HepG2 (cell line): ENCODE results near the gene C22orf31.

Experiments used
- ATF7 ChIP-seq, 2 experiments: fragments of 450-650 bp in 1 of 2; sonication (generic) in 1 of 2; formaldehyde crosslinking in 1 of 2; IDR thresholded peaks; 2 replicates each; pipeline versions ENCODE4 v1.4.0 to v1.6.1; 2016 to 2020; ENCODE audit warnings: antibody characterized with exemption in 1 of 2, mild to moderate bottlenecking in 1 of 2, missing genetic modification reagents in 1 of 2
- CEBPB ChIP-seq: IDR thresholded peaks from 2 replicates; pipeline ENCODE4 v1.6.1; 2011; ENCODE audit warnings: low read depth, low read length, improper control_type of control experiment, borderline replicate concordance
- CTCF ChIP-seq: sonication (generic); formaldehyde crosslinking; IDR thresholded peaks from 2 replicates; pipeline ENCODE4 v1.5.0; 2020; ENCODE audit warnings: mild to moderate bottlenecking, missing genetic modification reagents, moderate library complexity
- EZH2 ChIP-seq: conservative IDR thresholded peaks from 2 replicates; pipeline ENCODE4 v1.6.1; 2012; ENCODE audit warnings: mild to moderate bottlenecking, low read depth, low read length, moderate library complexity
- HBP1 ChIP-seq: IDR thresholded peaks from 2 replicates; pipeline ENCODE4 v1.6.1; 2016; ENCODE audit warnings: low read depth, control low read depth
- HDAC1 ChIP-seq: sonication (generic); formaldehyde crosslinking; IDR thresholded peaks from 2 replicates; pipeline ENCODE4 v1.5.1; 2020; ENCODE audit warnings: mild to moderate bottlenecking, missing genetic modification reagents
- KAT2B ChIP-seq: fragments of 150-350 bp; IDR thresholded peaks from 2 replicates; pipeline ENCODE4 v1.6.1; 2014; ENCODE audit warnings: low read depth, low read length, borderline replicate concordance
- MAZ ChIP-seq, 2 experiments: sonication (generic) in 1 of 2; formaldehyde crosslinking in 1 of 2; IDR thresholded peaks; 2 replicates each; pipeline versions ENCODE4 v1.5.0 to v1.6.1; 2012 to 2020; ENCODE audit warnings: low read depth in 2 of 2, mild to moderate bottlenecking in 2 of 2, borderline replicate concordance in 1 of 2, improper control_type of control experiment in 1 of 2, low read length in 1 of 2, missing genetic modification reagents in 1 of 2, moderate library complexity in 1 of 2
- NR2C2 ChIP-seq: sonication (generic); formaldehyde crosslinking; IDR thresholded peaks from 2 replicates; pipeline ENCODE4 v1.4.0; 2020; ENCODE audit warnings: missing genetic modification reagents, mild to moderate bottlenecking, moderate library complexity, borderline replicate concordance
- POLR2A ChIP-seq, 2 experiments: IDR thresholded peaks; 2 replicates each; pipeline ENCODE4 v1.6.1; 2011; ENCODE audit warnings: low read depth in 2 of 2, low read length in 2 of 2, mild to moderate bottlenecking in 1 of 2, moderate library complexity in 1 of 2; ENCODE audit not compliant: insufficient read depth in 1 of 2
- PRDM10 ChIP-seq: sonication (generic); formaldehyde crosslinking; IDR thresholded peaks from 2 replicates; pipeline ENCODE4 v1.4.0; 2020; ENCODE audit warnings: low read depth, missing genetic modification reagents
- ZNF652 ChIP-seq: IDR thresholded peaks from 2 replicates; pipeline ENCODE4 v1.6.1; 2016; ENCODE audit warnings: low read depth, borderline replicate concordance

- no peak for TF ChIP-seq HDAC1 (CRISPR knock-in tag)
- no peak for TF ChIP-seq MAZ (IDR thresholded peaks at IDR 0.05; ENCODE audit: borderline replicate concordance, low read depth, low read length)
- TF ChIP-seq MAZ (CRISPR knock-in tag; IDR thresholded peaks at IDR 0.05; ENCODE audit: low read depth), result no peak
- no peak for TF ChIP-seq ATF7 (IDR thresholded peaks at IDR 0.05)
- no peak for TF ChIP-seq ATF7 (CRISPR knock-in tag; IDR thresholded peaks at IDR 0.05)
- TF ChIP-seq KAT2B, result no peak
- 0 out of 4 replicates have a peak, but pooled peaks of 1 of the 2 experiments have one; percentile 6 for TF ChIP-seq POLR2A (IDR thresholded peaks at IDR 0.05; ENCODE audit: insufficient read depth in 1 of 2, low read depth in 2 of 2, low read length in 2 of 2)
- no peak for TF ChIP-seq CEBPB
- TF ChIP-seq ZNF652 (CRISPR knock-in tag), result no peak
- TF ChIP-seq PRDM10 (CRISPR knock-in tag), result no peak
- TF ChIP-seq CTCF (CRISPR knock-in tag), result peak; percentile 5; the same call in 1 of the 2 replicates
- TF ChIP-seq EZH2, result no peak
- TF ChIP-seq HBP1 (CRISPR knock-in tag), result no peak
- TF ChIP-seq NR2C2 (CRISPR knock-in tag), result peak; percentile 27; the same call in 1 of the 2 replicates
These were observed 29.6 kb downstream of the C22orf31 start for GRCh38 chr22:29032014-29032475.
